GM06990 (cell line): ENCODE measurements around the gene MIER1.

Experiments used
- DNase-seq: peaks from one replicate; pipeline ENCODE4 v3.0.0-alpha.2; 2011; ENCODE audit not compliant: insufficient read length; ENCODE audit errors: extremely low read depth
- H3K27me3 ChIP-seq: replicated peaks from 2 replicates; pipeline ENCODE4 v1.6.0; 2011; ENCODE audit warnings: low read length; ENCODE audit not compliant: control insufficient read depth, insufficient read depth
- H3K36me3 ChIP-seq: 2 replicates; pipeline ENCODE4 v1.5.1; 2011; ENCODE audit warnings: low read length; ENCODE audit not compliant: control insufficient read depth, insufficient read depth
- H3K4me3 ChIP-seq: replicated peaks from 2 replicates; pipeline ENCODE4 v1.5.1; 2011; ENCODE audit warnings: low read depth, mild to moderate bottlenecking, control low read depth, low read length
- TF ChIP-seq, protein P1 (sequence below): IDR thresholded peaks from 2 replicates; pipeline ENCODE4 v1.5.1; 2011; ENCODE audit warnings: low read length, control low read depth, mild to moderate bottlenecking, inconsistent platforms; ENCODE audit not compliant: insufficient read depth, poor library complexity, severe bottlenecking

The MIER1 gene

DNA sequence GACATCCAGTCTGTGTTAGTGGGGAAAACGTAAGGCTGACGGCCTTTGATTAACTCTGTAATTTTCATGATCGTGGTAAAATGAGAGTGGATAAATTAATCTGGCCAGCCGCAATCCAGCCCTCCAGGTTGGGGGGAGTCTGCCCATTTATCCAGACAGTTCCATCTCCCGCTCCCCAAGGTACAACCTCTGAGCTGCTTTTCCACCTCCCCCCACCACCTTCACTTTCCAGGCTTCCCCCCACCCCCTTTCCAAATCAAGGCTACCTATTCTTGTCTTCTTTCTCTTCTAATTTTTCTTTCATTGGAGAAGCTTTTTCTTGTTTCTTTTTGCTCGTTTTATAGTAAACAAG, 6.0 kb downstream of the MIER1 start:
- no peaks in the 10 kb centered on the region for H3K27me3 ChIP-seq
- H3K4me3 ChIP-seq, result peak overlapping the region; percentile 96
- H3K36me3 ChIP-seq, result no peaks in the 10 kb centered on the region
- DNase-seq, result no peak
- TF ChIP-seq, protein P1, sequence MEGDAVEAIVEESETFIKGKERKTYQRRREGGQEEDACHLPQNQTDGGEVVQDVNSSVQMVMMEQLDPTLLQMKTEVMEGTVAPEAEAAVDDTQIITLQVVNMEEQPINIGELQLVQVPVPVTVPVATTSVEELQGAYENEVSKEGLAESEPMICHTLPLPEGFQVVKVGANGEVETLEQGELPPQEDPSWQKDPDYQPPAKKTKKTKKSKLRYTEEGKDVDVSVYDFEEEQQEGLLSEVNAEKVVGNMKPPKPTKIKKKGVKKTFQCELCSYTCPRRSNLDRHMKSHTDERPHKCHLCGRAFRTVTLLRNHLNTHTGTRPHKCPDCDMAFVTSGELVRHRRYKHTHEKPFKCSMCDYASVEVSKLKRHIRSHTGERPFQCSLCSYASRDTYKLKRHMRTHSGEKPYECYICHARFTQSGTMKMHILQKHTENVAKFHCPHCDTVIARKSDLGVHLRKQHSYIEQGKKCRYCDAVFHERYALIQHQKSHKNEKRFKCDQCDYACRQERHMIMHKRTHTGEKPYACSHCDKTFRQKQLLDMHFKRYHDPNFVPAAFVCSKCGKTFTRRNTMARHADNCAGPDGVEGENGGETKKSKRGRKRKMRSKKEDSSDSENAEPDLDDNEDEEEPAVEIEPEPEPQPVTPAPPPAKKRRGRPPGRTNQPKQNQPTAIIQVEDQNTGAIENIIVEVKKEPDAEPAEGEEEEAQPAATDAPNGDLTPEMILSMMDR, result no peak

DNA sequence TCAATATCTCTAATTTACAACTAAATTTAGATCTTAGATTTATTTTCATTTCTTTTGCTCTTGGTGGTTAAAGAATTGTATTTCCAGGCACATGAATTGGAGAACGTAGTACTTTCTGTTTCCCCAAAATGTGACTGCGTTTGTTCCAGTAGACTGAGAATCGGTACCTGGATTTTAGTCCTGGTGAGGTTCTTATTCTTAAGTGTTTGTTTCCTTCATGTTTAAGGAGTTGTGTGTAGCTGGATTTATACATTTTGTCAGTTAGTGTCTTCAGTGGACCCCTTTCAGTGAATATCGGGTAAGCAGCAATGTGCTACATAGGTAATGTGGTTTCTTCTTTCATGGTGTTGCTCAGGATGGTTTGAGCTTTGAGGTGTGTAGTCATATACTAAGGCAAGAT, 6.8 kb downstream of the MIER1 start:
- Histone ChIP-seq H3K36me3 (no peaks in the 10 kb centered on the region), H3K27me3 (no peaks in the 10 kb centered on the region), H3K4me3 (peak overlapping the region; percentile 96)
- TF ChIP-seq, protein P1, result no peak
- no peak for DNase-seq

DNA sequence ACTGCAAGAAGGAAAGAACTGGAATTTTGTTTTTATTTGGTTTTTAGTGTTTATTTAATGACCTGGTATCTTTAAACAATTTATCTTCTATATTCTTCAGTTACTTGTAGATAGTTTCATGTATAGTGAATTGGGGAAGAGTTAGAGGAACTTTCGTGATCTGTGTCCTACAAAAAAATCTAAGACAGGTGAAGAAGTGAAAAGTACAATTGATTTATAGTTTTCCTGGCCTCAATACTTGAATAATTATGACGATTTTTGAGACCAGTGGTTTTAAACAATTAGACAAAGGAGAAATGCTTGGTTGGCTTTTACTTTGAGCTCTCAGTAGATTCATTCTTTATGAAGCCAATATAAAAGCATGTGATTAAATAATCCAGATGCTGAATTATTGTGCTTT, 7.5 kb downstream of the MIER1 start:
- H3K36me3 ChIP-seq, result no peaks in the 10 kb centered on the region
- no peak for DNase-seq
- H3K27me3 ChIP-seq, result no peaks in the 10 kb centered on the region
- peak overlapping the region; percentile 96 for H3K4me3 ChIP-seq
- TF ChIP-seq, protein P1, result no peak

DNA sequence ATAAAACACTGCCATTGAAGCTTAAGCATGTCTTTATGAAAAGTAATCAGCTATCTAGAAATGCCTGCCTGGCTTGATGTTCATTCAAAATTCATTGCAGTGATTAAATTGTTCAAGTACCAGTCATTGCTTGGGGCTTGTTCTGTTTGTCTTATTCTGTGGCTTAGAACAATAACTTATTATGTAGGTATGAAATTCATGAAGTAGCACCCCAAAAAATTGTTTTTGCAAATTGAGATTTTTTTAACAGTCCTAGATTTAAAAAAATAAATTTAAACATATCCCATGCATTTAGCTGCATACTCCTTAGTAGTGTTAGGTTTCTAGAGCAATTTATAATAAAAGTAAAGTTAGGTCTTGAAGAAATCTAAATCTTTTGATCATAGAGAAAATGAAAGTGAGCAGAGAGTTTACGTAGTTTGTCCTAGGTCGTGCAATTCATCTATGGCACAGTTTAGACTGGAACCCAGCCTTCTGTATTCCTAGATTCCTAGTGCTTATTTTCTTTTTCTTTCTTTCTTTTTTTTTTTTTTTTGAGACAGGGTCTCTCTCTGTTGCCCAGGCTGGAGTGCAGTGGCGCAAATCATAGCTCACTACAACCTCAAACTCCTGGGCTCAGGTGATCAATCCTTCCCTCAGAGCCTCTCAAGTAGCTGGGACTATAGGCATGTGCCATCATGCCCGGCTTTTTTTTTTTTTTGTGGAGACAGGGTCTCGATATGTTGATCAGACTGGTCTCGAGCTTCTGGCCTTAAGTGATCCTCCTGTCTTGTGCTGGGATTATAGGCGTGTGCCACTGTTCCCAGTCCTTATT, 9.3 kb downstream of the MIER1 start:
- TF ChIP-seq, protein P1, result no peak
- Histone ChIP-seq H3K4me3 (no peak overlapping the region), H3K27me3 (no peaks in the 10 kb centered on the region), H3K36me3 (no peaks in the 10 kb centered on the region)
- DNase-seq, result no peak

DNA sequence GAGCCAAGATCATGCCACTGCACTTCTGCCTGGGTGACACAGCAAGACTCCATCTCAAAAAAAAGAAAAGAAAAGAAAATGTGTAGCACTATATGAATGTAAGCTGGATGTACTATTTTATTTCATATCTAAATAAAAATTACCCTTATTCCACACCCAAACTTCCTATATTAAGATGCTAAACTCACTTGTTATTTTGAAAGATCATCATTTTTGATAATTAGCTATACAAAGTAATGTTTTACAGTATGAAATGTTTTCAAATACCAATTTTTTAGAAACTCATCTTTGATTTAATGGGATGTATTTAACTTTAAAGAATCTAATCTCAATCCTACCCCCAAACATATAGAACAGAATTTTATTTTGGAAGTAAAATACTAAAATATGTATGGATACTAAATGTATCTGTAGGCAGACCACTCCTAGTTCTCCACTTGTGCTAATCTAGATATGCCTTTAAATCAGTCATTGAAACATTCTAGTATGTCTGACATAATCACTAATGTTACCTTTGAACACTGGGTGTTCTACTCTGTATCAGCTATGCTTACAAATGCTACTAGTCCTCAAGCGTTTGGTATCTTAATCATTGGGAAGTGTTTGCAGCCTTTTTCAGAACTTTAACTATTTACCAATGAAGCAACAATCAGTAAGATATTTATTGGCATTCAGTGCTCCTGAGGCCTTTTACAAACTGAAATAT, 12.9 kb downstream of the MIER1 start:
- Histone ChIP-seq H3K36me3 (no peaks in the 10 kb centered on the region), H3K4me3 (no peak overlapping the region), H3K27me3 (no peaks in the 10 kb centered on the region)
- DNase-seq, result no peak
- TF ChIP-seq, protein P1, result no peak
